Uterus (tissue), 4 donors: Measurements from ENCODE around the gene NSRP1. TPM values are rescaled to one million over a fixed set of nuclear protein-coding genes. Genes with fewer than 3 reads are reported as not detected.

Source experiments
- DNase-seq, 2 donors: peaks; one replicate each; pipeline ENCODE4 v3.0.0-alpha.2; 2019 to 2020
- H3K27ac ChIP-seq, 2 donors: fragments of 200-600 bp; sonication (generic); 1 replicate in 1 of 2; 2 replicates in 1 of 2; pipeline ENCODE4 v1.5.1; 2016 to 2018
- H3K27me3 ChIP-seq, 2 donors: fragments of 200-600 bp; sonication (generic); one replicate each; pipeline ENCODE4 v1.5.1; 2018 to 2019; ENCODE audit warnings: control low read depth in 1 of 2
- H3K36me3 ChIP-seq, 2 donors: fragments of 200-600 bp; sonication (generic); one replicate each; pipeline ENCODE4 v1.5.1; 2019; ENCODE audit warnings: control low read depth in 1 of 2
- H3K4me1 ChIP-seq, 2 donors: fragments of 200-600 bp; sonication (generic); one replicate each; pipeline ENCODE4 v1.5.1; 2018 to 2019; ENCODE audit warnings: control low read depth in 1 of 2
- H3K4me3 ChIP-seq, 2 donors: fragments of 200-600 bp; sonication (generic); 1 replicate in 1 of 2; 2 replicates in 1 of 2; pipeline ENCODE4 v1.5.1; 2018 to 2019; ENCODE audit warnings: mild to moderate bottlenecking in 1 of 2
- H3K9me3 ChIP-seq, 2 donors: fragments of 200-600 bp; sonication (generic); one replicate each; pipeline ENCODE4 v1.5.1; 2019; ENCODE audit warnings: control low read depth in 1 of 2
- CTCF ChIP-seq, 4 experiments: fragments of 200-600 bp in 2 of 4; fragments of 450-650 bp in 2 of 4; sonication (generic) in 2 of 4; IDR thresholded peaks; one replicate each; pipeline ENCODE4 v1.5.1; 2016 to 2019; ENCODE audit warnings: antibody characterized with exemption in 4 of 4, mild to moderate bottlenecking in 2 of 4, moderate library complexity in 1 of 4
- POLR2A ChIP-seq, 2 donors: fragments of 450-650 bp; IDR thresholded peaks; one replicate each; pipeline ENCODE4 v1.6.1; 2016; ENCODE audit warnings: antibody characterized with exemption in 2 of 2, mild to moderate bottlenecking in 1 of 2, moderate library complexity in 1 of 2
- intact Hi-C: fragments of 100-400 bp; cut with DNase I; formaldehyde crosslinking; loops from one replicate; pipeline ENCODE4 v1.15.1; 2023; ENCODE audit warnings: low total_unique reads
- total RNA-seq, 4 donors: library from RNA; depleted of rRNA in 3 of 4; stranded (reverse); fragments of >200 nt in 3 of 4; gene quantifications; one replicate each; pipeline versions ENCODE4 v1.1.0 to v1.2.4, GENCODE V29; 2014 to 2023
- donor health status: DM: yes; HTN: yes; CAD: no.

NSRP1 gene
- total RNA-seq, 4 donors from 2014 or later, result 8.8 to 53.1 (median 26.8) TPM

- H3K27me3 ChIP-seq, result no peaks in the 10 kb centered on the region
- no peaks in the 10 kb centered on the region for H3K4me1 ChIP-seq
- H3K9me3 ChIP-seq, result no peaks in the 10 kb centered on the region
- no peaks in the 10 kb centered on the region for H3K36me3 ChIP-seq
- DNase-seq, result no peak
- no peak overlapping the region for H3K27ac ChIP-seq
- no peak for TF ChIP-seq POLR2A (IDR thresholded peaks at IDR 0.05)
- no peak for TF ChIP-seq CTCF (IDR thresholded peaks at IDR 0.05)
- no peak overlapping the region for H3K4me3 ChIP-seq
- intact Hi-C loops, result no loop called here
Measured at GRCh38 chr17:30124273-30124796, 7.7 kb downstream of the NSRP1 start.

- Histone ChIP-seq H3K9me3 (no peaks in the 10 kb centered on the region), H3K4me1 (peaks cover 0 to 4% of the 10 kb centered on the region in 2 donors), H3K36me3 (no peaks in the 10 kb centered on the region), H3K27me3 (no peaks in the 10 kb centered on the region), H3K27ac (no peak overlapping the region), H3K4me3 (no peak overlapping the region)
- intact Hi-C loops, result no loop called here
- TF ChIP-seq POLR2A (IDR thresholded peaks at IDR 0.05) (no peak), CTCF (IDR thresholded peaks at IDR 0.05) (no peak)
- DNase-seq, result no peak
Measured at GRCh38 chr17:30130121-30130520, 13.5 kb downstream of the NSRP1 start.

DNA sequence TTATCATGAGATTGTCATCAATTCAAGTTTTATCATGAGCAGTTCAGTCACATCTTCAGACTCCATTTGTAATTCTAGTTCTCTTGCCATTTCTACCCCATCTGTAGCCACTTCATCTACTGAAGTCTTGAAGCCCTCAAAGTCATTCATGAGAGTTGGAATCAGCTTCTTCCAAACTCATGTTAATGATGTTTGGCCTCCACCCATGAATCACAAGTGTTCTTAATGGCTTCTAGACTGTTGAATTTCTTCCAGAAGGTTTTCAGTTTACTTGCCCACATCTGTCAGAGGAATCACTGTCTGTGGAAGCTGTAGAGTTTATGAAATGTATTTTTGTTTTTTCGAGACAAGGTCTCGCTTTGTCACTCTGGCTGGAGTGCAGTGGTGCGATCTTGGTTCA lies 16.0 kb downstream of the NSRP1 start:
- intact Hi-C loops, result no loop called here
- DNase-seq, result no peak
- TF ChIP-seq POLR2A (IDR thresholded peaks at IDR 0.05), result no peak
- no peak for TF ChIP-seq CTCF (IDR thresholded peaks at IDR 0.05)

GRCh38 chr17:30133197-30133596 lies 16.6 kb downstream of the NSRP1 start:
- H3K27ac ChIP-seq, result no peak overlapping the region
- no peaks in the 10 kb centered on the region for H3K27me3 ChIP-seq
- TF ChIP-seq POLR2A (IDR thresholded peaks at IDR 0.05), result no peak
- TF ChIP-seq CTCF (IDR thresholded peaks at IDR 0.05), result no peak
- no peaks in the 10 kb centered on the region for H3K36me3 ChIP-seq
- DNase-seq, result no peak
- H3K4me3 ChIP-seq, result no peak overlapping the region
- H3K9me3 ChIP-seq, result no peaks in the 10 kb centered on the region
- intact Hi-C loops, result no loop called here
- H3K4me1 ChIP-seq, result peaks cover 0 to 4% of the 10 kb centered on the region in 2 donors

More for the DNA sequence above, 16.0 kb downstream of the NSRP1 start:
- H3K4me3 ChIP-seq, result no peak overlapping the region
- no peaks in the 10 kb centered on the region for H3K27me3 ChIP-seq
- no peaks in the 10 kb centered on the region for H3K9me3 ChIP-seq
- H3K27ac ChIP-seq, result no peak overlapping the region
- peaks cover 0 to 4% of the 10 kb centered on the region in 2 donors for H3K4me1 ChIP-seq
- no peaks in the 10 kb centered on the region for H3K36me3 ChIP-seq

DNA sequence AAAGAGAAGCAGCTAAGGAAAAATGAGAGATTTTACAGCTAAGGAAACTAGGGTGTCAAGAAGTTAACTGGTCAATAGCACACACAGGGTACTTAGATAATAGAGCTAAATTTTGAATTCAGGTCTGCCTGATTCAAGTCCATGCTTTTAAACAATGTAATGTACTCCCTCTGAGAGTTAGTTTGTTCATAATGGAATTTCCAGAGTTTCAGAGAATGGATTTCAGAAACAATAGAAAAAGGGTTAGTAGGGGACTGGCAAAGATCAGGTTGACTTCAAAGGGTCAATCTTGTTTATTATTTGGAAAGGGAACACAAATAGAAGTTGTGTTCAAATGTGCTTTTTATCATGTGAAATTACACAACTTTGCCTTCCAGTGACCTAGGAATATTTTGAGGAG lies 17.9 kb downstream of the NSRP1 start:
- intact Hi-C loops, result no loop called here
- DNase-seq, result no peak

More for the DNA sequence above, 17.9 kb downstream of the NSRP1 start:
- Histone ChIP-seq H3K27ac (no peak overlapping the region), H3K9me3 (no peaks in the 10 kb centered on the region), H3K27me3 (no peaks in the 10 kb centered on the region), H3K4me1 (peaks cover 0 to 4% of the 10 kb centered on the region in 2 donors), H3K4me3 (no peak overlapping the region), H3K36me3 (no peaks in the 10 kb centered on the region)
- TF ChIP-seq POLR2A (IDR thresholded peaks at IDR 0.05), result no peak
- TF ChIP-seq CTCF (IDR thresholded peaks at IDR 0.05), result no peak
